H9 (cell line): ENCODE measurements around the gene SEMA3A. TPM values are rescaled to one million over a fixed set of nuclear protein-coding genes. Genes with fewer than 3 reads are reported as not detected.
A peak's percentile ranks its signal among the peaks of the same experiment; 100 is the strongest.

Experiments used
- DNase-seq: peaks from one replicate; pipeline ENCODE4 v3.0.0-alpha.2; 2017
- H2AFZ ChIP-seq: one replicate; pipeline ENCODE4 v1.6.1; 2013; ENCODE audit warnings: mild to moderate bottlenecking, low read length, control low read depth, moderate library complexity
- H2AK5ac ChIP-seq: 2 replicates; pipeline ENCODE4 v1.6.1; 2013; ENCODE audit warnings: low read length, control low read depth, mixed read lengths; ENCODE audit not compliant: insufficient read length
- H2BK120ac ChIP-seq: one replicate; pipeline ENCODE4 v1.6.1; 2013; ENCODE audit warnings: low read depth, mild to moderate bottlenecking, low read length, control low read depth, inconsistent platforms; ENCODE audit not compliant: poor library complexity, severe bottlenecking
- H2BK12ac ChIP-seq: 2 replicates; pipeline ENCODE4 v1.6.1; 2013; ENCODE audit warnings: low read length, control low read depth, mixed read lengths, low read depth; ENCODE audit not compliant: insufficient read length
- H2BK15ac ChIP-seq: 2 replicates; pipeline ENCODE4 v1.6.1; 2013; ENCODE audit warnings: low read depth, low read length, control low read depth
- H2BK20ac ChIP-seq: one replicate; pipeline ENCODE4 v1.6.1; 2013; ENCODE audit warnings: low read depth, mild to moderate bottlenecking, low read length, control low read depth, inconsistent platforms; ENCODE audit not compliant: poor library complexity, severe bottlenecking
- H2BK5ac ChIP-seq: 2 replicates; pipeline ENCODE4 v1.6.1; 2013; ENCODE audit warnings: low read length, control low read depth, mixed read lengths; ENCODE audit not compliant: insufficient read length
- H3K14ac ChIP-seq: 2 replicates; pipeline ENCODE4 v1.6.1; 2013; ENCODE audit warnings: low read length, control low read depth; ENCODE audit not compliant: insufficient read depth
- H3K18ac ChIP-seq: 2 replicates; pipeline ENCODE4 v1.6.1; 2013; ENCODE audit warnings: low read depth, mild to moderate bottlenecking, mixed read lengths, low read length, control low read depth; ENCODE audit not compliant: insufficient read length
- H3K23ac ChIP-seq: 2 replicates; pipeline ENCODE4 v1.6.1; 2013; ENCODE audit warnings: low read length, control low read depth, mixed read lengths, low read depth; ENCODE audit not compliant: insufficient read length
- H3K23me2 ChIP-seq: 2 replicates; pipeline ENCODE4 v1.6.1; 2013; ENCODE audit warnings: low read depth, mild to moderate bottlenecking, mixed read lengths, low read length, control low read depth; ENCODE audit not compliant: insufficient read length, poor library complexity, severe bottlenecking
- H3K27ac ChIP-seq: 2 replicates; pipeline ENCODE4 v1.5.1; 2013; ENCODE audit warnings: low read length, control low read depth, mixed read lengths, low read depth; ENCODE audit not compliant: insufficient read length
- H3K27me3 ChIP-seq: 2 replicates; pipeline ENCODE4 v1.6.1; 2013; ENCODE audit warnings: low read length, control low read depth, inconsistent platforms; ENCODE audit not compliant: insufficient read depth
- H3K4ac ChIP-seq: 2 replicates; pipeline ENCODE4 v1.6.1; 2013; ENCODE audit warnings: low read depth, mild to moderate bottlenecking, control low read depth, inconsistent platforms, low read length, moderate library complexity
- H3K4me1 ChIP-seq: 2 replicates; pipeline ENCODE4 v1.6.1; 2013; ENCODE audit warnings: low read length, control low read depth, inconsistent platforms; ENCODE audit not compliant: insufficient read depth
- H3K4me2 ChIP-seq: 2 replicates; pipeline ENCODE4 v1.6.1; 2013; ENCODE audit warnings: low read length, control low read depth, mixed read lengths; ENCODE audit not compliant: insufficient read length, insufficient read depth
- H3K56ac ChIP-seq: 2 replicates; pipeline ENCODE4 v1.6.1; 2013; ENCODE audit warnings: low read depth, mild to moderate bottlenecking, mixed read lengths, low read length, control low read depth; ENCODE audit not compliant: insufficient read length
- H3K79me1 ChIP-seq: 2 replicates; pipeline ENCODE4 v1.6.1; 2013; ENCODE audit warnings: low read depth, mild to moderate bottlenecking, moderate library complexity, low read length, control low read depth, inconsistent platforms; ENCODE audit not compliant: insufficient read depth, poor library complexity, severe bottlenecking
- H3K79me2 ChIP-seq: 2 replicates; pipeline ENCODE4 v1.6.1; 2013; ENCODE audit warnings: low read length, control low read depth, inconsistent platforms; ENCODE audit not compliant: insufficient read depth
- H3K9ac ChIP-seq: 2 replicates; pipeline ENCODE4 v1.6.1; 2013; ENCODE audit warnings: low read length, control low read depth, mixed read lengths; ENCODE audit not compliant: insufficient read length; ENCODE audit errors: extremely low read depth
- H3K9me3 ChIP-seq: one replicate; pipeline ENCODE4 v1.6.1; 2013; ENCODE audit warnings: low read depth, low read length, inconsistent platforms; ENCODE audit not compliant: control insufficient read depth
- H3T11ph ChIP-seq: one replicate; pipeline ENCODE4 v1.6.1; 2013; ENCODE audit warnings: mild to moderate bottlenecking, low read length, control low read depth, inconsistent platforms
- H4K20me1 ChIP-seq: one replicate; pipeline ENCODE4 v1.6.1; 2013; ENCODE audit not compliant: control insufficient read depth, insufficient read length, insufficient read depth
- H4K5ac ChIP-seq: 2 replicates; pipeline ENCODE4 v1.6.1; 2013; ENCODE audit warnings: low read depth, mild to moderate bottlenecking, mixed read lengths, low read length, control low read depth; ENCODE audit not compliant: insufficient read length
- H4K8ac ChIP-seq: replicated peaks from 2 replicates; pipeline ENCODE4 v1.6.1; 2013; ENCODE audit warnings: low read length, control low read depth, mixed read lengths, low read depth; ENCODE audit not compliant: insufficient read length
- H4K91ac ChIP-seq: 2 replicates; pipeline ENCODE4 v1.6.1; 2013; ENCODE audit warnings: low read depth, mild to moderate bottlenecking, moderate library complexity, mixed read lengths, low read length, control low read depth; ENCODE audit not compliant: insufficient read length
- H3K27ac Mint-ChIP-seq, 3 experiments: 2 replicates in 2 of 3; 3 replicates in 1 of 3; pipeline ENCODE4 v1.8.0; 2020 to 2021; ENCODE audit warnings: mixed read lengths in 3 of 3, mild to moderate bottlenecking in 1 of 3, moderate library complexity in 1 of 3
- H3K27me3 Mint-ChIP-seq: 2 replicates; pipeline ENCODE4 v1.8.0; 2021; ENCODE audit warnings: low read depth, mild to moderate bottlenecking, moderate library complexity, mixed read lengths
- H3K36me3 Mint-ChIP-seq, 3 experiments: 2 replicates in 2 of 3; 3 replicates in 1 of 3; pipeline ENCODE4 v1.8.0; 2020 to 2021; ENCODE audit warnings: low read depth in 3 of 3, mixed read lengths in 3 of 3; ENCODE audit not compliant: insufficient read depth in 1 of 3
- H3K4me1 Mint-ChIP-seq, 2 experiments: 2 replicates each; pipeline ENCODE4 v1.8.0; 2020; ENCODE audit warnings: mixed read lengths in 2 of 2
- H3K4me3 Mint-ChIP-seq, 2 experiments: 2 replicates in 1 of 2; 3 replicates in 1 of 2; pipeline ENCODE4 v1.8.0; 2020 to 2021; ENCODE audit warnings: mild to moderate bottlenecking in 2 of 2, mixed read lengths in 2 of 2, moderate library complexity in 1 of 2
- H3K9me3 Mint-ChIP-seq, 2 experiments: 2 replicates in 1 of 2; 3 replicates in 1 of 2; pipeline ENCODE4 v1.8.0; 2020; ENCODE audit warnings: mild to moderate bottlenecking in 2 of 2, mixed read lengths in 2 of 2, moderate library complexity in 1 of 2
- CTCF ChIP-seq: fragments of 200-600 bp; sonication (generic); conservative IDR thresholded peaks from 3 replicates; pipeline ENCODE4 v1.8.0; 2021; ENCODE audit warnings: antibody characterized with exemption, mild to moderate bottlenecking
- WGBS: extraction: QIAGEN DNeasy Blood & Tissue Kit; methylation state at CpG from one replicate; pipeline ENCODE4 v1.1.7; 2013; ENCODE audit warnings: missing lambda C conversion rate, low lambda C conversion rate, mixed read lengths; ENCODE audit not compliant: insufficient read length; ENCODE audit errors: extremely low coverage; 5-methylcytosine and 5-hydroxymethylcytosine counted together
- total RNA-seq: library from RNA; stranded (reverse); gene quantifications from 2 replicates; pipeline ENCODE4 v1.2.1, GENCODE V29; 2021

The SEMA3A gene
- total RNA-seq, 1 experiment from 2014 or later = 60.0 TPM

DNA sequence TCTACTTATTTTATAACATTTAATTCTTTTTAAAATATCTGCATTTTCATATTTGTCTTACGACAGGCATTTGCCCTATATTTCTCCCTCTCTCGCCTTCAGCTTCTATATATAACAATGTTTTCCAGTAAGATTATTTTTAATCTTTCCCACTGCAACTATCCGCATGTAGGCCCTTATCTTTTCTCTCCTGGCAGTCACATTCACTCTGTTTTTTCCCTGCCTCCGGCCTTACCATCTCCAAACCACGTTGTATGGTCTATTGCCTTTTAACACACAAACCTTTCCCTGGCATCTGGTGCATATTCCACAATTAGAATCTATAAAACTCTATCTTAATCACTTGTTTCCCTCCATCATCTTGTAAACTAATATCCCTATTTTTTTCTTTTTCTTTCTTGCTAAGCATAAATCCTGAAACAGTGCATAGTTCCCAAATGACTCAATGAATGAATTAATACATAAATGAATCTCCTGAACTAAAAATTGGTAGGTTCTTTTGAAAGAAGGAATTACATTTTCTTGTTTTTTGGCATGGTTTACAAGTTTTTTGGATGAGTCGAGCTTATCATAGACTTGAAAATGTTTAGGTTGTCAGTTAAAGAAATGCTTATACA, 173.2 kb downstream of the SEMA3A start:
- Histone ChIP-seq H4K91ac (no peak overlapping the region), H3K27me3 (no peaks in the 10 kb centered on the region), H3K18ac (no peak overlapping the region), H3K9me3 (no peaks in the 10 kb centered on the region), H4K5ac (no peak overlapping the region), H3K4me1 (no peaks in the 10 kb centered on the region; the same call in 1 of the 2 replicates), H2AFZ (no peak overlapping the region), H3K79me1 (no peaks in the 10 kb centered on the region), H3T11ph (no peak overlapping the region), H3K79me2 (no peaks in the 10 kb centered on the region), H2BK5ac (no peak overlapping the region), H3K23ac (no peak overlapping the region), H2BK15ac (no peak overlapping the region), H3K4me2 (no peak overlapping the region), H3K56ac (no peak overlapping the region), H2BK12ac (no peak overlapping the region), H3K4ac (no peak overlapping the region), H3K23me2 (no peaks in the 10 kb centered on the region), H4K20me1 (no peaks in the 10 kb centered on the region), H3K9ac (no peak overlapping the region), H2AK5ac (no peak overlapping the region), H3K27ac (no peak overlapping the region), H3K14ac (no peak overlapping the region), H2BK20ac (no peak overlapping the region), H4K8ac (no peak overlapping the region), H2BK120ac (no peak overlapping the region)
- no peak overlapping the region for H3K4me3 Mint-ChIP-seq
- peaks cover 8% of the 10 kb centered on the region in 2 experiments for H3K4me1 Mint-ChIP-seq
- DNase-seq = no peak
- peak overlapping the region in 2 of 3 experiments; percentile 15 to 30; a peak in 2 of 7 replicates for H3K27ac Mint-ChIP-seq
- no peaks in the 10 kb centered on the region for H3K9me3 Mint-ChIP-seq
- WGBS = no CpG with 5 or more reads among the region's 6 CpGs
- H3K27me3 Mint-ChIP-seq = no peaks in the 10 kb centered on the region
- H3K36me3 Mint-ChIP-seq = peaks cover 7 to 16% (median 12%) of the 10 kb centered on the region in 3 experiments; a peak in 6 of 7 replicates
- no peak for TF ChIP-seq CTCF
